Measurements from ENCODE around the gene ZNF207. TPM values are rescaled to one million over a fixed set of nuclear protein-coding genes. Genes with fewer than 3 reads are reported as not detected.
"Not testable (repeated sequence)": the region's sequence is repeated elsewhere in the genome, so short reads cannot be mapped to it uniquely, and the experiment has no call there.

The ZNF207 gene
- total RNA-seq, 2 experiments from 2014 or later: 197 to 231 TPM

DNA sequence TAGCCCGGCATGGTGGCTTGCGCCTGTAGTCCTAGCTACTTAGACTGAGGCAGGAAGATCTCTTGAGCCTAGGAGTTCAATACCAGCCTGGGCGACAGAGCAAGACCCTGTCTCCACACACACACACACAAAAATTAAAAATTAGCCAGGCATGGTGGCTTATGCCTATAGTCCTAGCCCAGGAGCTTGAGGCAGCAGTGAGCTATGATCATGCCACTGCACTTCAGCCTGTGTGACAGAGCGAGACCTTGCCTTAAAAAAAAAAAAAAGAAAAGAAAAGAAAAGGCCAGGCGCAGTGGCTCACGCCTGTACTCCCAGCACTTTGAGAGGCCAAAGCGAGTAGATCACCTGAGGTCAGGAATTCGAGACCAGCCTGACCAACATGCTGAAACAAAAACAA is 31.9 kb upstream of the ZNF207 start:
- POLR2A ChIA-PET: interaction anchor here (0.6 kb wide), 2 partner anchors 71 to 309 kb away, joined by 4 read pairs; no protein-coding TSS in a partner anchor
- H3K27ac Mint-ChIP-seq: no peak overlapping the region
- H3K4me3 Mint-ChIP-seq: no peak overlapping the region
- intact Hi-C loops (cut with DNase I, micrococcal nuclease): loop anchor here in 1 of 2 experiments (5.0 kb wide), 1 partner anchor 51 kb away; the partner anchor contains the start of gene RHBDL3
- no peaks in the 10 kb centered on the region for H3K9me3 Mint-ChIP-seq (ENCODE audit: low read depth)
- no peaks in the 10 kb centered on the region for H3K36me3 Mint-ChIP-seq (ENCODE audit: low read depth)
- ATAC-seq: no peak
- H3K27me3 Mint-ChIP-seq: peaks cover 10% of the 10 kb centered on the region
- H3K4me1 Mint-ChIP-seq: peaks cover 1% of the 10 kb centered on the region
- CTCF ChIA-PET: interaction anchor here (1.4 to 4.8 kb wide), 3 partner anchors 17 to 99 kb away, joined by 4 to 23 read pairs (median 7); no protein-coding TSS in a partner anchor
- DNase-seq: no peak

GRCh38 chr17:32319548-32319905 is 30.4 kb upstream of the ZNF207 start:
- DNase-seq (peak; percentile 88), ATAC-seq (peak; percentile 93)
- Mint-ChIP-seq H3K9me3 (ENCODE audit: low read depth) (no peaks in the 10 kb centered on the region), H3K4me3 (peak overlapping the region; percentile 58), H3K4me1 (peaks cover 12% of the 10 kb centered on the region), H3K27ac (no peak overlapping the region), H3K27me3 (peaks cover 10% of the 10 kb centered on the region), H3K36me3 (ENCODE audit: low read depth) (no peaks in the 10 kb centered on the region)
- POLR2A ChIA-PET: interaction anchor here (0.6 kb wide), 1 partner anchor 122 kb away, joined by 9 read pairs; no protein-coding TSS in a partner anchor
- intact Hi-C loops (cut with DNase I, micrococcal nuclease): loop anchor here (1.0 to 5.0 kb wide), 3 partner anchors 52 to 116 kb away; partner anchors contain the start of gene RHBDL3 (in 1 of the 2)
- CTCF ChIA-PET: interaction anchor here (0.6 to 4.8 kb wide), 11 partner anchors 9 to 116 kb away, joined by 3 to 23 read pairs (median 4); no protein-coding TSS in a partner anchor

DNA sequence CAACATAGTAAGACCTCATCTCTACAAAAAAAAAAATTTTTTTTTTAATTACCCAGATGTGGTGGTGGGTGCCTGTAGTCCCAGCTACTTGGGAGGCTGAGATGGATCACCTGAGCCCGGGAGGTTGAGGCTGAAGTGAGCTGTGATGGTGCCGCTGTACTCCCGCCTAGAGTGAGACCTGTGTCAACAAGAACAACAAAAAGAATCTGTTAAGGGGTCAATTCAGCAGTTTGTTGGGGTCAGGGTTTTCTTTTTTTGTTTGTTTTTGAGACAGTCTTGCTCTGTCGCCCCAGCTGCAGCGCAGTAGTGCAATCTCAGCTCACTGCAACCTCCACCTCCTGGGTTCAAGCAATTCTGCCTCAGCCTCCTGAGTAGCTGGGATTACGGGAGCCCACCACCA is 29.9 kb upstream of the ZNF207 start:
- ATAC-seq; intact Hi-C loops (cut with DNase I, micrococcal nuclease); H3K9me3 Mint-ChIP-seq (ENCODE audit: low read depth); H3K4me3 Mint-ChIP-seq; DNase-seq; POLR2A ChIA-PET; H3K27me3 Mint-ChIP-seq; H3K36me3 Mint-ChIP-seq (ENCODE audit: low read depth); H3K27ac Mint-ChIP-seq: not testable (repeated sequence)
- CTCF ChIA-PET: interaction anchor here (0.6 to 2.6 kb wide), 9 partner anchors 8 to 184 kb away, joined by 3 to 17 read pairs (median 5); no protein-coding TSS in a partner anchor
- peaks cover 12% of the 10 kb centered on the region for H3K4me1 Mint-ChIP-seq

DNA sequence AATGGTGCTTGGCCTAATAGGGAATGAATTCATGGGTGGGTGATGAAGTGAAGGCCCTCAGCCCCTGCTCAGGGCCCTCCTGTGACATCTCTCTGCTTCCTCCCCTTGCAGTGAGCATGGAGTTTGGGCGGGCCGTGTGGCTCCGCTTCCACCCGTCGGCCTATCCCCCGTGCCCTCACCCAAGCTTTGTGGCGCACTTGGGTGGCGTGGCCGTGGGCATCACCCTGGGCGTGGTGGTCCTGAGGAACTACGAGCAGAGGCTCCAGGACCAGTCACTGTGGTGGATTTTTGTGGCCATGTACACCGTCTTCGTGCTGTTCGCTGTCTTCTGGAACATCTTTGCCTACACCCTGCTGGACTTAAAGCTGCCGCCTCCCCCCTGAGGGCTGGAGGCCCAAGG is 29.1 kb upstream of the ZNF207 start:
- Mint-ChIP-seq H3K4me3 (no peak overlapping the region), H3K36me3 (ENCODE audit: low read depth) (no peaks in the 10 kb centered on the region), H3K27me3 (peaks cover 4% of the 10 kb centered on the region), H3K9me3 (ENCODE audit: low read depth) (no peaks in the 10 kb centered on the region), H3K27ac (no peak overlapping the region), H3K4me1 (peaks cover 12% of the 10 kb centered on the region)
- CTCF ChIA-PET: interaction anchor here (1.1 to 2.6 kb wide), 5 partner anchors 8 to 118 kb away, joined by 4 to 17 read pairs (median 10); no protein-coding TSS in a partner anchor
- ATAC-seq (no peak), DNase-seq (no peak)
- POLR2A ChIA-PET: no interaction called here
- intact Hi-C loops (cut with DNase I, micrococcal nuclease): no loop called here

- Mint-ChIP-seq H3K4me1 (peaks cover 12% of the 10 kb centered on the region), H3K9me3 (ENCODE audit: low read depth) (no peaks in the 10 kb centered on the region), H3K27ac (no peak overlapping the region), H3K27me3 (no peaks in the 10 kb centered on the region), H3K36me3 (ENCODE audit: low read depth) (no peaks in the 10 kb centered on the region), H3K4me3 (no peak overlapping the region)
- CTCF ChIA-PET: interaction anchor here (1.0 kb wide), 1 partner anchor 70 kb away, joined by 3 read pairs; no protein-coding TSS in a partner anchor
- intact Hi-C loops (cut with DNase I, micrococcal nuclease): no loop called here
- POLR2A ChIA-PET: no interaction called here
- DNase-seq: no peak
- ATAC-seq: no peak
Observed at GRCh38 chr17:32323046-32323445, 26.9 kb upstream of the ZNF207 start.

DNA sequence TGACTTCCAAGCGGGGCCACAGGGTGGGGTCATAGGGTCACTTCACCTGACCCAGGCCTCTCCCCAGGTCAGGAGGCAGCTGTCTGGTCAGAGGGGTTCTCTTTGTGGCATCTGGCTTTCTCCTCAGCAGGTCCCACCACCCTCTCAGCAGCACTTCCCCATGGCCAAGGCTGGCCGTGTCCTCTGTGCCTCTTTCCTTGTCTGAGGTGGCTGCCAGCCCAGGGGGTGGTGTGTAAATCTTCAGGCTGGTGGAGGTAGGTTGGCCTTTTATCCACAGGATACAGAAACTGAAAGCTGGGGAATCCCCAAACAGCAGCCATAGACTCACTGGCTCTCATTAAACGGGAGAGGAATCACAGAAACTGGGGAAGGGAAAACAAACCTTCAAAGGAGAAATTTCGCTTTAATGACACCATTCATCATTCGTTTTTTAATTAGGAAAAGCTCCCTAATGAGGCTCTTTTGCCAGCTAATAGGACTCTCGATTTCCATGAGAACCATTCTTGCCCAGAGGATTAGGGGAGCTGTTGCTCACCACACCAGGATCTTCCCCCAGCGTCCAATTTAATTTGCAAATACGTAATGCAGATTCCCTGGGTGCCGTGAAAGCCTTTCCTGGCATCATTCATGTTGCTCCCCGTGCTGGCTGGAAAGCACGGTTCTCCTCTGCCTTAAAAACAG is 26.0 kb upstream of the ZNF207 start:
- ATAC-seq (peak; percentile 76), DNase-seq (peak; percentile 52)
- Mint-ChIP-seq H3K27me3 (no peaks in the 10 kb centered on the region), H3K9me3 (ENCODE audit: low read depth) (no peaks in the 10 kb centered on the region), H3K4me1 (peaks cover 12% of the 10 kb centered on the region), H3K27ac (no peak overlapping the region), H3K36me3 (ENCODE audit: low read depth) (no peaks in the 10 kb centered on the region), H3K4me3 (no peak overlapping the region)
- ChIA-PET CTCF (interaction anchor here (0.8 to 1.2 kb wide), 3 partner anchors 71 to 81 kb away, joined by 4 to 6 read pairs (median 4); no protein-coding TSS in a partner anchor), POLR2A (no interaction called here)
- intact Hi-C loops (cut with DNase I, micrococcal nuclease): no loop called here

- H3K27me3 Mint-ChIP-seq: no peaks in the 10 kb centered on the region
- no peak for DNase-seq
- ChIA-PET POLR2A (no interaction called here), CTCF (interaction anchor here (0.8 to 1.5 kb wide), 4 partner anchors 8 to 116 kb away, joined by 3 to 10 read pairs (median 4); partner anchors contain the start of gene PSMD11)
- peaks cover 4% of the 10 kb centered on the region for H3K36me3 Mint-ChIP-seq (ENCODE audit: low read depth)
- intact Hi-C loops (cut with DNase I, micrococcal nuclease): no loop called here
- ATAC-seq: no peak
- no peak overlapping the region for H3K27ac Mint-ChIP-seq
- no peaks in the 10 kb centered on the region for H3K9me3 Mint-ChIP-seq (ENCODE audit: low read depth)
- peaks cover 30% of the 10 kb centered on the region for H3K4me1 Mint-ChIP-seq
- no peak overlapping the region for H3K4me3 Mint-ChIP-seq
Observed at GRCh38 chr17:32327911-32328310, 22.0 kb upstream of the ZNF207 start.

- POLR2A ChIA-PET: no interaction called here
- intact Hi-C loops (cut with DNase I, micrococcal nuclease): no loop called here
- H3K4me3 Mint-ChIP-seq: no peak overlapping the region
- ATAC-seq (no peak), DNase-seq (no peak)
- H3K4me1 Mint-ChIP-seq: peaks cover 18% of the 10 kb centered on the region
- H3K36me3 Mint-ChIP-seq (ENCODE audit: low read depth): peaks cover 10% of the 10 kb centered on the region
- CTCF ChIA-PET: interaction anchor here (0.9 to 2.5 kb wide), 3 partner anchors 14 to 114 kb away, joined by 3 to 10 read pairs (median 7); partner anchors contain the start of gene PSMD11
- H3K9me3 Mint-ChIP-seq (ENCODE audit: low read depth): no peaks in the 10 kb centered on the region
- H3K27me3 Mint-ChIP-seq: no peaks in the 10 kb centered on the region
- peak overlapping the region; percentile 44 for H3K27ac Mint-ChIP-seq
Observed at GRCh38 chr17:32330147-32330546, 19.8 kb upstream of the ZNF207 start.

DNA sequence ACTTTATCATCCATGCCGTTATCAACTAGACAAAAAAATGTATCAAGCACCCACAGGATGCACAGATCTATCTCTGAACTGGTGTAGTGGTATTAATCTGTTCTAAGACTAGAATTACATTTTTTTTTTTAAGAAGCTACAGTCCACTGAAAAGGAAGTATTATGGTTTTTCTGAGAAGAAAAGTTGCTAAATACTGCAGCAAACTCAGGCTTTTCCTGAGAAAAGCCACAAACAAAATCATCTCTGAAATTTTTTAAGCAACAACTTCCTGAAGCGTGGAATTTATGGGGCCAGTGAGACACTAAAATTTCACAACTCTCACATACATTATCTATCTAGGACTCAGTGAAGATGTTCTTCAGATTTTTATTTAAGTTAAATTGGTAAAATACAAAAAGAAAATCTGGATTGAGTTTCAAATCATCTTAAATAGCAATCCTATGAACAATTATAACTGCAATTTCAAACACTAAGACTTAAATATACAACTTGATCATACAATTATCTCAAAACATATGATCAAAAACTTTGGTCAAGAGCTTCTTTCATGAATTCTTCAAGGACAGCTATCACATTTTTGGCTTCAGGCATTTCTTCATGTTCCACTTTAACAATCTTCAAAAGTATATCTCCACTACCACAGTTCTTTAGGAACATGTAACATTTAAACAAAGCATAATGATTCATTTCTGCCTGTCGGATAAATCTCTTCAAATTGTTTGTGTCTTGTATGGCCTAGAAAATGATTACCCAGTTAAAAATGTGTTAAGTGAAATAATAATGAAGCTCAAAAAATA is 18.5 kb upstream of the ZNF207 start:
- POLR2A ChIA-PET: interaction anchor here (0.6 kb wide), 2 partner anchors 19 kb away, joined by 4 to 7 read pairs; no protein-coding TSS in a partner anchor
- Mint-ChIP-seq H3K36me3 (ENCODE audit: low read depth) (peaks cover 13% of the 10 kb centered on the region), H3K9me3 (ENCODE audit: low read depth) (no peaks in the 10 kb centered on the region), H3K4me3 (no peak overlapping the region), H3K4me1 (peaks cover 18% of the 10 kb centered on the region), H3K27ac (peak overlapping the region; percentile 49), H3K27me3 (no peaks in the 10 kb centered on the region)
- CTCF ChIA-PET: interaction anchor here (0.8 to 2.5 kb wide), 7 partner anchors 9 to 189 kb away, joined by 3 to 10 read pairs (median 4); partner anchors contain the start of genes PSMD11 and RHOT1
- DNase-seq (no peak), ATAC-seq (peak; percentile 63)
- intact Hi-C loops (cut with DNase I, micrococcal nuclease): no loop called here

DNA sequence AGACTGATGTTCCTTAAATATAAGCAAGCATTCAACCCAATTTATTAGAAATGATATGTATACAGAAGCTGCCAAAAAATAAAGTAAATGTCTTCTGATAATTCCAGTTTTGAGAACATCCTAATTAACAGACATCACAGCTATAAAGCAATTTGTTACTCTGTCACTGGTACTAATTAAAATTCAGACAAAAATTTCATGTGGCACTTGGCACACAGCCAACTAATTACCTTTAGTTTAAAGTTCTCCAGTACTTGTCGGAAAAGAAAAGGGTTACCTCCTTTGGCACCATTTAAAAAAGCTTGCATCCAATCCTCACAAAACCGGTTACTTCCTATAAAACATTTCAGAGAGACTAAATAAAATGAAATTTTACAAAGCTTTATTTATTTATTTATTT is 16.8 kb upstream of the ZNF207 start:
- no peak overlapping the region for H3K4me3 Mint-ChIP-seq
- no peak overlapping the region for H3K27ac Mint-ChIP-seq
- no peaks in the 10 kb centered on the region for H3K27me3 Mint-ChIP-seq
- H3K9me3 Mint-ChIP-seq (ENCODE audit: low read depth): no peaks in the 10 kb centered on the region
- ChIA-PET CTCF (interaction anchor here (0.6 to 1.3 kb wide), 2 partner anchors 12 to 13 kb away, joined by 3 to 4 read pairs; no protein-coding TSS in a partner anchor), POLR2A (no interaction called here)
- ATAC-seq: no peak
- peaks cover 17% of the 10 kb centered on the region for H3K36me3 Mint-ChIP-seq (ENCODE audit: low read depth)
- DNase-seq: no peak
- intact Hi-C loops (cut with DNase I, micrococcal nuclease): no loop called here
- peaks cover 18% of the 10 kb centered on the region for H3K4me1 Mint-ChIP-seq

DNA sequence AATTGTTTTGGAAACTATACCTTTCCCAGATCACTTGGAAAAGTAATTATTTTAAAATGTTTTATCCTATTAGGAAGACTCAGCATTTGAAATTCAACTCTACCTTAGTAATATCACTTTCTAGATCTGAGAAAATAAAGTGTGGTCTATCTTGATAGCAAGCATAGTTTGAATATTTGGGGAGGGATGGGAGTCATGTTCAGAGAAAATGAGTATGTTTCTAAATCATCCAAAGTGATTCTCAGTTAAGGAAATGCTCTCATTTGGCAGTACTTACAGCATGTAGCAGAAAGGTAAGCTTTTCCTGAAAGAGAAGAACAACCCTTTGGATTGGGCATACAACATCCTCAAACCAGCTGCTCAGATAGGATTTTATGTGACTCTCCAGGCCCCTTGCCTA is 14.9 kb upstream of the ZNF207 start:
- ATAC-seq: no peak
- intact Hi-C loops (cut with DNase I, micrococcal nuclease): no loop called here
- DNase-seq: no peak
- H3K4me1 Mint-ChIP-seq: peaks cover 17% of the 10 kb centered on the region
- H3K27me3 Mint-ChIP-seq: no peaks in the 10 kb centered on the region
- ChIA-PET CTCF (interaction anchor here (0.7 to 1.4 kb wide), 2 partner anchors 16 to 114 kb away, joined by 3 to 7 read pairs; no protein-coding TSS in a partner anchor), POLR2A (no interaction called here)
- no peak overlapping the region for H3K27ac Mint-ChIP-seq
- no peak overlapping the region for H3K4me3 Mint-ChIP-seq
- peaks cover 22% of the 10 kb centered on the region for H3K36me3 Mint-ChIP-seq (ENCODE audit: low read depth)
- no peaks in the 10 kb centered on the region for H3K9me3 Mint-ChIP-seq (ENCODE audit: low read depth)
